ENCODE measurements around the gene GPR15.
A peak's percentile ranks its signal among the peaks of the same experiment; 100 is the strongest.

Gene GPR15

GRCh38 chr3:98518816-98519215 is 13.0 kb upstream of the GPR15 start:
- no peak for TF ChIP-seq CTCF (IDR thresholded peaks at IDR 0.05; ENCODE audit: low read depth, low read length)
- no peak for DNase-seq (ENCODE audit: extremely low read depth, low read depth)

- no peak for TF ChIP-seq CTCF (IDR thresholded peaks at IDR 0.05; ENCODE audit: low read depth, low read length)
Measured at GRCh38 chr3:98519351-98519750, 12.4 kb upstream of the GPR15 start.

GRCh38 chr3:98521897-98522543 is 9.8 kb upstream of the GPR15 start:
- DNase-seq (ENCODE audit: extremely low read depth, low read depth) = peak; percentile 7

More at GRCh38 chr3:98519351-98519750, 12.4 kb upstream of the GPR15 start:
- no peak for DNase-seq (ENCODE audit: extremely low read depth, low read depth)

GRCh38 chr3:98522544-98523281 is 9.1 kb upstream of the GPR15 start, which contains the start of gene CLDND1:
TSS of gene CLDND1 (minus strand) at chr3:98522902. CDS start at chr3:98521424, 1,478 bp downstream.
- DNase-seq (ENCODE audit: extremely low read depth, low read depth) = peak; percentile 88
- TF ChIP-seq CTCF (IDR thresholded peaks at IDR 0.05; ENCODE audit: low read depth, low read length) = no peak

More at GRCh38 chr3:98521897-98522543, 9.8 kb upstream of the GPR15 start:
- no peak for TF ChIP-seq CTCF (IDR thresholded peaks at IDR 0.05; ENCODE audit: low read depth, low read length)

- no peak for DNase-seq (ENCODE audit: extremely low read depth, low read depth)
- TF ChIP-seq CTCF (IDR thresholded peaks at IDR 0.05; ENCODE audit: low read depth, low read length) = no peak
Measured at GRCh38 chr3:98525494-98525893, 6.3 kb upstream of the GPR15 start.

- no peak for DNase-seq (ENCODE audit: extremely low read depth, low read depth)
- TF ChIP-seq CTCF (IDR thresholded peaks at IDR 0.05; ENCODE audit: low read depth, low read length) = no peak
Measured at GRCh38 chr3:98528474-98529346, 3.1 kb upstream of the GPR15 start.
